ENCODE data around the gene OXCT1. TPM values are rescaled to one million over a fixed set of nuclear protein-coding genes. Genes with fewer than 3 reads are reported as not detected.

OXCT1 gene
- total and polyA plus RNA-seq, 2 of the 8 experiments (the other 6 are each of a cell fraction or from before 2014, with no cell fraction given), result 10.1 to 28.2 TPM

DNA sequence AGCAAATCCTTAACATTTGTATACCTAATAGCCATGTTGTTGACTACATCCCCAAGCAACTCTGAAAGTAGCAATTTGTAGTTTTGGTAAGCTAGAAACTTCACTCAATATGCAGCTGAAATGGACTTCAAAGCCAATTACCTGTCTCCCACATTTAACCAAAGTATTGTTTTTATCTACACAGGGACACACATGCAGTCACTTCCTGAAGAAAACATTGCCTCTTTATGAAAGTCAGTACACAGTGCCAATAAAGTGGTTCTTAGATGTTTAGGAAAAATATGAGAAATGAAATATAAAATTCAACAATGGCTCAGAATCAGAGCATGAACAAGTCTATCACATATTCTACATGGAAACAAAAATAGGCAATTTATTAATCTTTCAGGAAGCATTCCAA lies 49.2 kb downstream of the OXCT1 start:
- Histone ChIP-seq H3K56ac (replicated peaks; ENCODE audit: insufficient read length, low read depth, low read length) (no peak overlapping the region), H2AK5ac (ENCODE audit: low read depth, low read length) (no peak overlapping the region), H3K79me1 (ENCODE audit: low read depth, low read length) (no peaks in the 10 kb centered on the region), H4K5ac (ENCODE audit: insufficient read length, low read depth, low read length) (no peak overlapping the region), H4K20me1 (replicated peaks in 1 of 2; ENCODE audit: control insufficient read depth in 1 of 2, insufficient read depth in 2 of 2, low read length in 2 of 2) (no peaks in the 10 kb centered on the region), H4K91ac (replicated peaks; ENCODE audit: insufficient read length, low read length) (no peak overlapping the region), H3K27ac (ENCODE audit: low read depth, low read length) (no peak overlapping the region), H3K36me3 (ENCODE audit: control insufficient read depth in 2 of 4, insufficient read depth in 4 of 4, low read length in 3 of 4) (no peaks in the 10 kb centered on the region), H2BK15ac (ENCODE audit: low read length) (no peak overlapping the region), H2BK120ac (replicated peaks; ENCODE audit: low read depth, low read length) (no peak overlapping the region), H3K14ac (ENCODE audit: insufficient read length) (no peak overlapping the region), H3K4me1 (replicated peaks in 1 of 4; ENCODE audit: control insufficient read depth in 3 of 4, insufficient read depth in 4 of 4, low read length in 3 of 4) (no peaks in the 10 kb centered on the region), H3K23me2 (ENCODE audit: low read depth, low read length) (no peaks in the 10 kb centered on the region), H4K8ac (ENCODE audit: extremely low read depth, insufficient read depth, low read length) (no peak overlapping the region), H2BK5ac (ENCODE audit: low read depth, low read length) (no peak overlapping the region), H3K4me2 (ENCODE audit: insufficient read depth in 1 of 2, low read depth in 2 of 2, low read length in 2 of 2) (no peak overlapping the region), H3K23ac (ENCODE audit: insufficient read length) (no peak overlapping the region), H3K4me3 (ENCODE audit: extremely low read depth in 1 of 4, insufficient read depth in 2 of 4, low read depth in 3 of 4, low read length in 4 of 4) (no peak overlapping the region), H3K9me3 (ENCODE audit: insufficient read depth in 2 of 2, low read depth in 1 of 2, low read length in 1 of 2) (no peaks in the 10 kb centered on the region), H2BK20ac (ENCODE audit: low read length) (no peak overlapping the region), H3K18ac (ENCODE audit: extremely low read depth, low read length) (no peak overlapping the region), H3K9ac (replicated peaks in 1 of 4; ENCODE audit: extremely low read depth in 1 of 4, low read depth in 3 of 4, low read length in 3 of 4) (no peak overlapping the region), H2BK12ac (ENCODE audit: low read depth, low read length) (no peak overlapping the region), H2AFZ (ENCODE audit: low read length) (no peak overlapping the region), H3K79me2 (ENCODE audit: control insufficient read depth in 1 of 2, insufficient read depth in 2 of 2, low read length in 2 of 2) (no peaks in the 10 kb centered on the region), H3K4ac (replicated peaks; ENCODE audit: insufficient read length, low read depth, low read length) (no peak overlapping the region), H3K27me3 (replicated peaks in 1 of 4; ENCODE audit: control insufficient read depth in 3 of 4, extremely low read depth in 1 of 4, insufficient read depth in 3 of 4, low read length in 3 of 4) (no peaks in the 10 kb centered on the region)
- POLR2A ChIA-PET (ENCODE audit: partially characterized antibody), result no interaction called here
- FAIRE-seq (no peak), DNase-seq (ENCODE audit: low read depth in 1 of 2, low spot score in 2 of 2) (no peak)
- CTCF ChIA-PET (ENCODE audit: partially characterized antibody), result interaction anchor here (1.3 kb wide), 1 partner anchor 94 kb away, joined by 3 read pairs; no protein-coding TSS in a partner anchor
- no peak for TF ChIP-seq CHD7 (IDR thresholded peaks at IDR 0.05; ENCODE audit: insufficient replicate concordance, low read length)

Measured in H1 (cell line).